CD4-positive, alpha-beta memory T cell (primary cell): ENCODE data around the gene SGCA. TPM values are rescaled to one million over a fixed set of nuclear protein-coding genes. Genes with fewer than 3 reads are reported as not detected.

Experiments used
- CTCF ChIA-PET: fragments of 350-600 bp; sonication (Branson Sonifier 250); formaldehyde crosslinking; loops from one replicate; lab custom pipeline; 2021; ENCODE audit warnings: inconsistent platforms; ENCODE audit not compliant: partially characterized antibody; lab: Charles Lee
- POLR2A ChIA-PET: fragments of 350-600 bp; sonication (Branson Sonifier 250); formaldehyde crosslinking; loops from one replicate; lab custom pipeline; 2021; ENCODE audit not compliant: partially characterized antibody; lab: Charles Lee
- DNase-seq, 5 donors: peaks; one replicate each; pipeline versions ENCODE4 v3.0.0 to v3.0.0-alpha.2; 2020 to 2022; ENCODE audit warnings: mixed read lengths in 1 of 5
- H3K27ac ChIP-seq: one replicate; pipeline ENCODE4 v1.7.0; 2013; ENCODE audit warnings: low read depth, low read length
- H3K27me3 ChIP-seq: 2 replicates; pipeline ENCODE4 v1.7.0; 2013; ENCODE audit warnings: mild to moderate bottlenecking, low read length, moderate library complexity; ENCODE audit not compliant: insufficient read depth
- H3K36me3 ChIP-seq: 2 replicates; pipeline ENCODE4 v1.7.0; 2013; ENCODE audit warnings: mild to moderate bottlenecking, low read length, moderate library complexity; ENCODE audit not compliant: insufficient read depth
- H3K4me1 ChIP-seq: 2 replicates; pipeline ENCODE4 v1.7.0; 2013; ENCODE audit warnings: mild to moderate bottlenecking, low read length, moderate library complexity; ENCODE audit not compliant: insufficient read depth
- H3K4me3 ChIP-seq, 2 donors: one replicate each; pipeline ENCODE4 v1.7.0; 2013; ENCODE audit warnings: low read length in 2 of 2, mild to moderate bottlenecking in 1 of 2
- H3K9me3 ChIP-seq, 2 donors: one replicate each; pipeline ENCODE4 v1.7.0; 2013; ENCODE audit warnings: low read length in 2 of 2, control low read depth in 1 of 2; ENCODE audit not compliant: control insufficient read depth in 1 of 2
- H3K27ac Mint-ChIP-seq, 7 donors: one replicate each; pipeline ENCODE4 v1.8.0; 2020 to 2021; ENCODE audit warnings: mixed read lengths in 7 of 7, mild to moderate bottlenecking in 6 of 7, inconsistent platforms in 3 of 7, moderate library complexity in 3 of 7
- H3K27me3 Mint-ChIP-seq, 2 donors: one replicate each; pipeline ENCODE4 v1.8.0; 2020 to 2021; ENCODE audit warnings: mixed read lengths in 2 of 2
- H3K36me3 Mint-ChIP-seq, 2 donors: one replicate each; pipeline ENCODE4 v1.8.0; 2020 to 2021; ENCODE audit warnings: mixed read lengths in 2 of 2, inconsistent platforms in 1 of 2, mild to moderate bottlenecking in 1 of 2
- H3K4me1 Mint-ChIP-seq, 4 donors: one replicate each; pipeline ENCODE4 v1.8.0; 2020 to 2021; ENCODE audit warnings: mixed read lengths in 4 of 4, mild to moderate bottlenecking in 1 of 4
- H3K4me3 Mint-ChIP-seq, 8 donors: one replicate each; pipeline ENCODE4 v1.8.0; 2020 to 2021; ENCODE audit warnings: mixed read lengths in 8 of 8, mild to moderate bottlenecking in 7 of 8, moderate library complexity in 6 of 8, inconsistent platforms in 3 of 8
- H3K9me3 Mint-ChIP-seq, 8 donors: one replicate each; pipeline ENCODE4 v1.8.0; 2020 to 2021; ENCODE audit warnings: mixed read lengths in 8 of 8, mild to moderate bottlenecking in 5 of 8, inconsistent platforms in 3 of 8, moderate library complexity in 1 of 8
- intact Hi-C: fragments of 100-400 bp; cut with micrococcal nuclease; formaldehyde crosslinking; loops from one replicate; pipeline ENCODE4 v1.15.1; 2023
- polyA plus RNA-seq, 2 donors: library from polyadenylated mRNA; unstranded; fragments of 300-500 nt; fragmentation: Illumina TruSeq; gene quantifications; one replicate each; pipeline ENCODE4 v1.2.3, GENCODE V29; 2021
- total RNA-seq, 2 experiments: library from RNA; stranded (reverse); gene quantifications; one replicate each; pipeline ENCODE4 v1.2.3, GENCODE V29; 2021

Gene SGCA
- total and polyA plus RNA-seq, 4 experiments from 2014 or later: not detected

DNA sequence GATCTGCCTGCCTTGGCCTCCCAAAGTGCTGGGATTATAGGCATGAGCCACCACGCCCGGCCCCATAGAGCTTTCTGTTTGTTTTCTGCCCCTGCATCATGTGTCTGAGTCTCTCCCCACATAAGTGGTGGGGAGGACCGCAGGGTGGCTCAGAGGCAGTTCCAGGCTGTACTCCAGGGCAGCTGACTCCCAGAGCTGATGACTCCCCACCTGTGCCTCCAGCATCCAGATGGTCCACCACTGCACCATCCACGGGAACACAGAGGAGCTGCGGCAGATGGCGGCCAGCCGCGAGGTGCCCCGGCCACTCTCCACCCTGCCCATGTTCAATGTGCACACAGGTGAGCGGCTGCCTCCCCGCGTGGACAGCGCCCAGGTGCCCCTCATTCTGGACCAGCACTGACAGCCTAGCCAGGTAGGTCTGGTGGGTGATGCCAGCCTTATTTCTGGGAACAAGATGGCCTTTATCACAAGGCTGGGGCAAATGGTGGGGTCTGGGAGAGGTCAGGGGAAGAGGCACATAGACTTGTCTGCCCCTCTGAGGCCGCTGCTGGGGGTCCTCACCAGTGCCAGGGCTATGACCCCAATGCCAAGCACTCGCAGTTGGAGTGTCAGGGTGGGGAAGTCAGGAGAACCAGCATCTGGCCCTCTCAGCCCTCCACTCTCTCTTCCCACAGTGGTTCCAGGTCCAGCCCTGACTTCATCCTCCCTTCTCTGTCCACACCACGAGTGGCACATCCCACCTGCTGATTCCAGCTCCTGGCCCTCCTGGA lies 9.4 kb downstream of the SGCA start:
- H3K4me1 Mint-ChIP-seq: peaks cover 4 to 10% (median 6%) of the 10 kb centered on the region in 4 donors
- Histone ChIP-seq H3K4me3 (no peak overlapping the region), H3K4me1 (peaks cover 3% of the 10 kb centered on the region), H3K9me3 (no peaks in the 10 kb centered on the region), H3K36me3 (no peaks in the 10 kb centered on the region), H3K27ac (no peak overlapping the region), H3K27me3 (no peaks in the 10 kb centered on the region)
- peak in 1 of 5 donors; percentile 13 for DNase-seq
- H3K4me3 Mint-ChIP-seq: no peak overlapping the region
- H3K27me3 Mint-ChIP-seq: no peaks in the 10 kb centered on the region
- H3K27ac Mint-ChIP-seq: no peak overlapping the region
- intact Hi-C loops: no loop called here
- no peaks in the 10 kb centered on the region for H3K9me3 Mint-ChIP-seq
- CTCF ChIA-PET: interaction anchor here (0.6 to 3.7 kb wide), 2 partner anchors 14 to 419 kb away, joined by 3 to 19 read pairs; no protein-coding TSS in a partner anchor
- no peaks in the 10 kb centered on the region for H3K36me3 Mint-ChIP-seq
- POLR2A ChIA-PET: no interaction called here

- intact Hi-C loops: no loop called here
- Mint-ChIP-seq H3K27me3 (no peaks in the 10 kb centered on the region), H3K4me1 (peaks cover 6 to 11% (median 6%) of the 10 kb centered on the region in 4 donors), H3K9me3 (no peaks in the 10 kb centered on the region), H3K27ac (peak overlapping the region in 2 of 7 donors; percentile 12 to 61), H3K4me3 (no peak overlapping the region), H3K36me3 (no peaks in the 10 kb centered on the region)
- H3K9me3 ChIP-seq: no peaks in the 10 kb centered on the region
- H3K4me1 ChIP-seq: peaks cover 3% of the 10 kb centered on the region
- H3K27me3 ChIP-seq: no peaks in the 10 kb centered on the region
- CTCF ChIA-PET: interaction anchor here (0.6 to 3.8 kb wide), 10 partner anchors 8 to 121 kb away, joined by 3 to 31 read pairs (median 11); no protein-coding TSS in a partner anchor
- POLR2A ChIA-PET: no interaction called here
- no peak overlapping the region for H3K4me3 ChIP-seq
- DNase-seq: peak in 1 of 5 donors; percentile 29
- no peaks in the 10 kb centered on the region for H3K36me3 ChIP-seq
- no peak overlapping the region for H3K27ac ChIP-seq
These were observed 11.0 kb downstream of the SGCA start for GRCh38 chr17:50176559-50177357.

DNA sequence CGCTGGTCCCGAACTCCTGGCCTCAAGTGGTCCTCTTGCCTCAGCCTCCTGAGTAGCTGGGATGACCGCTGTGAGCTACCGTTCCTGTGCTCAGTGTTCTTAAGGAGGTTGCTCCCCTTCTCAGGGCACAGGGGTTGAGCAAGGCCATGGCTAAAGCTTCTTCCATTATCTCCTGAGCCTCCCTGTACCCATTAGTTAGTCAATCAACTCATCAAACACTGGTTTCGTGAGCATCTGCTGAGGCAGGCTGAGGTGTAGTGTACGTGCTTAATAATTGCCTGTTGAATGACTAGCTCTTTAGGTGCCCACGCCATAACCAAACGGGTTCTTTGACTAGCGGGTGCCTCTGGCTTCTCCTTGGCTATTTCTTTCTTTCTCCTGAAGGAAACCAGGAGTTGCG lies 11.7 kb downstream of the SGCA start:
- Mint-ChIP-seq H3K36me3 (no peaks in the 10 kb centered on the region), H3K27ac (no peak overlapping the region), H3K4me3 (no peak overlapping the region), H3K9me3 (no peaks in the 10 kb centered on the region), H3K4me1 (peaks cover 6 to 15% (median 7%) of the 10 kb centered on the region in 4 donors), H3K27me3 (no peaks in the 10 kb centered on the region)
- Histone ChIP-seq H3K27me3 (no peaks in the 10 kb centered on the region), H3K27ac (no peak overlapping the region), H3K4me3 (no peak overlapping the region), H3K36me3 (no peaks in the 10 kb centered on the region), H3K9me3 (no peaks in the 10 kb centered on the region), H3K4me1 (peaks cover 3% of the 10 kb centered on the region)
- intact Hi-C loops: no loop called here
- CTCF ChIA-PET: interaction anchor here (1.1 to 3.8 kb wide), 10 partner anchors 9 to 83 kb away, joined by 3 to 31 read pairs (median 11); no protein-coding TSS in a partner anchor
- DNase-seq: peak in 1 of 5 donors; percentile 16
- POLR2A ChIA-PET: interaction anchor here (1.0 to 1.4 kb wide), 2 partner anchors 25 to 61 kb away, joined by 3 read pairs; no protein-coding TSS in a partner anchor

DNA sequence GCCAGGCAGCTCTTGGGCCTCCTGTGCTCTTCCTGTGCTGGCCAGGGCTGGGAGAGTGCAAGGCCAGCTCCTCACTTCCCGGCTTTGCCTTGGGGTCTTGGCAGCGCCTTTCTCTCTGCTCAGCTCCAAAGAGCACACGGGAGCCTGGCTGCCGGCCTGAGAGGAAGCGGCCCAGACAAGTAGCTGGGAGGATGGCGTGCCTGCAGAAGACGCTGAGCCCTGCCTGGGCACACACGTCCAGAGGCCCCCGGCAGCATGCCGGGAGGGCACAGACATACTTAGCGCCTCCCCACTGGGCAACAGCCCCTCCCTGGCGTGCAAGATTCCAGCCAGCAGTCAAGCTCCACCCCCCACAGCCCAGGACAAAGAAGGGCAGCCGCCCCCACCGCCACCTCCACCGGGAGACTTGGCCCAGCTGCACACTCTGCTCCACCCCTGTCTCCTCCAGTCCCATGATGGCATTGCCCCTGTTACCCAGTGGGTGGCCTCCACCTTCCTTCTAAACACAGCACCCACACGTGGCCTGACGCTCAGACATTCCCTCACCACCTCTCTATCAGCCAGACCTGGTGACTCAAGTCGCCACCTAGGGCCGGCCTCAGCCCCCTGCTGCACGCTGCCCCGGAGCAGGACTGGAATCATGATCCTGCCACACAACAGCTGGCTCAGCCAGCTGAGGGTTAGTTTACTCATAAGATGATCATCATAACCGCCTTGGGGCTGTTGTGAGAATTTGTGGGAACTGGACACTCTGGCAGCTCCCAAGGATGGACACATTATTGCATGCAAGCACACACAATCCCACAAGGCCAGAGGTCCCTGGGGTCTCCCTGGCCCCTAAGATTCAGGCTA lies 12.4 kb downstream of the SGCA start:
- no peaks in the 10 kb centered on the region for H3K36me3 Mint-ChIP-seq
- CTCF ChIA-PET: interaction anchor here (0.7 to 3.8 kb wide), 11 partner anchors 10 to 84 kb away, joined by 3 to 31 read pairs (median 9); no protein-coding TSS in a partner anchor
- DNase-seq: peak; percentile 27 to 73 (median 37)
- Histone ChIP-seq H3K27ac (no peak overlapping the region), H3K4me3 (no peak overlapping the region), H3K4me1 (peaks cover 4% of the 10 kb centered on the region), H3K9me3 (no peaks in the 10 kb centered on the region), H3K36me3 (no peaks in the 10 kb centered on the region), H3K27me3 (no peaks in the 10 kb centered on the region)
- peaks cover 6 to 20% (median 9%) of the 10 kb centered on the region in 4 donors for H3K4me1 Mint-ChIP-seq
- H3K27me3 Mint-ChIP-seq: no peaks in the 10 kb centered on the region
- POLR2A ChIA-PET: interaction anchor here (1.0 to 1.4 kb wide), 4 partner anchors 9 to 61 kb away, joined by 3 to 4 read pairs (median 3); no protein-coding TSS in a partner anchor
- H3K9me3 Mint-ChIP-seq: no peaks in the 10 kb centered on the region
- H3K27ac Mint-ChIP-seq: peak overlapping the region in 4 of 7 donors; percentile 17 to 80 (median 30)
- peak overlapping the region in 7 of 8 donors; percentile 43 to 79 (median 61) for H3K4me3 Mint-ChIP-seq
- intact Hi-C loops: loop anchor here (1.0 kb wide), 3 partner anchors 38 to 84 kb away; no protein-coding TSS in a partner anchor

GRCh38 chr17:50180111-50180510 lies 14.3 kb downstream of the SGCA start:
- H3K36me3 ChIP-seq: no peaks in the 10 kb centered on the region
- no peaks in the 10 kb centered on the region for H3K9me3 Mint-ChIP-seq
- peak overlapping the region in 1 of 8 donors; percentile 29 for H3K4me3 Mint-ChIP-seq
- H3K27ac ChIP-seq: no peak overlapping the region
- POLR2A ChIA-PET: no interaction called here
- no peaks in the 10 kb centered on the region for H3K9me3 ChIP-seq
- no peak overlapping the region for H3K4me3 ChIP-seq
- peak overlapping the region in 2 of 7 donors; percentile 55 to 62 for H3K27ac Mint-ChIP-seq
- CTCF ChIA-PET: no interaction called here
- no peaks in the 10 kb centered on the region for H3K27me3 ChIP-seq
- no peak for DNase-seq
- peaks cover 14 to 29% (median 18%) of the 10 kb centered on the region in 4 donors for H3K4me1 Mint-ChIP-seq
- H3K4me1 ChIP-seq: peaks cover 14% of the 10 kb centered on the region
- intact Hi-C loops: no loop called here
- H3K27me3 Mint-ChIP-seq: no peaks in the 10 kb centered on the region
- H3K36me3 Mint-ChIP-seq: no peaks in the 10 kb centered on the region

- ChIA-PET CTCF (interaction anchor here (1.2 kb wide), 1 partner anchor 64 kb away, joined by 6 read pairs; no protein-coding TSS in a partner anchor), POLR2A (no interaction called here)
- no peaks in the 10 kb centered on the region for H3K36me3 Mint-ChIP-seq
- intact Hi-C loops: no loop called here
- no peaks in the 10 kb centered on the region for H3K27me3 Mint-ChIP-seq
- H3K9me3 Mint-ChIP-seq: no peaks in the 10 kb centered on the region
- H3K4me3 Mint-ChIP-seq: no peak overlapping the region
- H3K4me1 Mint-ChIP-seq: peaks cover 14 to 29% (median 18%) of the 10 kb centered on the region in 4 donors
- no peaks in the 10 kb centered on the region for H3K9me3 ChIP-seq
- DNase-seq: peak in 1 of 5 donors; percentile 15
- H3K27ac ChIP-seq: no peak overlapping the region
- H3K4me3 ChIP-seq: no peak overlapping the region
- no peak overlapping the region for H3K27ac Mint-ChIP-seq
- H3K36me3 ChIP-seq: no peaks in the 10 kb centered on the region
- H3K27me3 ChIP-seq: no peaks in the 10 kb centered on the region
- H3K4me1 ChIP-seq: peaks cover 14% of the 10 kb centered on the region
These were observed 14.8 kb downstream of the SGCA start for GRCh38 chr17:50180620-50181019.
